HG03439 (cell line): ENCODE results near the gene ETNK1.

ENCODE experiments used
- ATAC-seq: cut with Tn5 transposase; IDR thresholded peaks from one replicate; pipeline ENCODE4 v1.9.1; 2021; ENCODE audit warnings: mild to moderate bottlenecking, moderate library complexity; ENCODE audit not compliant: unreplicated experiment

Gene ETNK1

DNA sequence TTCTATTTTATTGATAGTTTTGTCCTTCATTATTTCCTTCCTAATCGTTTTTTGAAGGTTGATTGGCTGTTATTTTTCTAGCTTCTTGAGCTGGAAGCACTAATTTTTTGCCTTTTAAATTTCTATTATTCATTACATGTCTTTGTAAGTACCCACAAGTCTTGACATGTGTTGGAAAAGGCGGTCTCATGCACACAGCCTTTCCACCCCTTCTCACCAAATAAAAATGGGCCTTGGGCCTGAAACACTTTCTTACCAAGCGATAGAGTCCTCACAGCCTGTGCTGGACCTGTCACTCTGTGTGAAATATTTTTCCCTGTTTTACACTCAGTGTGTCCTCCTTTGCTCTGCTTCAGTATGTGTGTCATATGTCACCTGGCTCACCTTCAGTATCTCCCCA is 9.9 kb downstream of the ETNK1 start:
- ATAC-seq, result no peak

DNA sequence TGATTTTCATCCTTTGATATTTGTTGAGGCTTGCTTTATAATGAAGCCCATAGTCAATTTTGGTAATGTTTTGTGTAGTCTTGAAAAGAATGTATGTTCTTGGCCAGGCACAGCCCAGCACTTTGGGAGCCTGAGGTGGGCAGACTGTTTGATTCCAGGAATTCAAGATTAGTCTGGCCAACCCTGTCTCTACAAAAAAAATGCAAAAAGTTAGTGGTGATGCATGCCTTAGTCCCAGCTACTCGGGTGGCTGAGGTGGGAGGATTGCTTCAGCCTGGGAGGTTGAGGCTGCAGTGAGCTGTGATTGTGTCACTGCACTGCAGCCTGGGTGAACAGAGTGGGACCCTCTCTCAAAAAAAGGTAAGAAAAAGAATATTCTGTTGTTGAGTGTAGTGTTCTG is 10.8 kb downstream of the ETNK1 start:
- no peak for ATAC-seq

DNA sequence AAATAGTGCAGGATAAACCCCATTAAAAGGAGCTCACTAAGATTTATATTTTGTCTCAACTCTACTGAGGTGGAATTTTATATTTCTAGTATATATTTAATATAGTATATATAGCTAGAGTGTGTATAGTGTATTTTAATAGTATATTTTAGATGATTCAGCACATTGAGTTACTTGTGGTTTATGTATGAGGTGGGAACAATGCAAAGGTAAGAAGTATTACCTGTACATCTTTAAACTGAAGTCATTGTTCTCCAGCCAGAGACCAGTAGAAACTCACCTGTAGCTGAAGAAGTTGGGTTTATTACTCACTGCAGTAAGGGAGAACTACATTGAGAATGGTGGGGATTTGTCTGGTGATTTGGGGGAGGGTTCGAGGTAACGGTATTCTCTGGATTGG is 15.9 kb downstream of the ETNK1 start:
- no peak for ATAC-seq

DNA sequence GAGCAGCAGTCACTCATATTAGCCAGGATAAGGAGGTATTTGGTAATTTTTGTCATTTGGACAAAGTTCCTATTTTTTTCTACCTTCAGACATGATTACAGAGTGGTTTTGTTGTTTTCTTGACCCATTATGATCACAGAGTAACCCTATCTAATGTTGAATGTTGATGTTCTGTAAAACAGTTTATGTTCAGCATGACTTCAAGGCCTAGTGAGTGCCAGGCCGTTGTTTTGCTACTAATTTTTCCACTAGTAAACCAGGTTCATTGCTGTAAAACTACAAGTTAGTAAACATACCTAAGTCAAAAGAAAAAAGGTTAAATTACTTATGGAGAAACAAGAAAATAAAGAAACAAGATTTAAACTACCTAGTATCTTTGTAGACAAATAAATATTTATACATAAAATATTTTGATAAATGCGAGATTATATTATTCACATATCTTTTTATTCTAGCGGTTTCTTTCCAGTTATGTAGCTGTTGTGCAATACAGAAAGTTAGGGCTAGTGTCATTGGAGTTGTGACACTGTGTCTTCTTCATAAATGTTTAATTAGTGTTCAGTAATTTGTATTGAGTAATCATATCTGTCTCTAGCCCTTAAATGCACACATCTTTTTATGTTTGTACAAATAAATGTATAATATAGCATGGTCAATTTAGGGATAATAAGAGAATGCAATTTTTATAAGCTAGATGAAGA is 16.5 kb downstream of the ETNK1 start:
- no peak for ATAC-seq

DNA sequence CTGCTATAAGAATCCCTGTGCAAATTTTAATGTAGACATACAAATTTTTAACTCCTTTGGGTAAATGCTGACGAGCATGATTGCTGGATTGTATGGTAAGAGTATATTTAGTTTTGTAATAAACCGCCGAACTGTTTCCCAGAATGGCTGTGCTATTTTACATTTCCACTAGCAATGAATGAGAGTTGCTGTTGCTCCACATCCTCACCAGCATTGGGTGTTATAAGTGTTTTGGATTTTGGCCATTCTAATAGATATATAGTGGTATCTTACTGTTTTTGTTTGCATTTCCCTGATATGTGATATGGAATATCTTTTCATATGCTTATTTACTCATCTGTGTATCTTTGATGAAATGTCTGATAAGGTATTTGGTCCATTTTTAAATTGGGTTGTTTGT is 23.7 kb downstream of the ETNK1 start:
- ATAC-seq, result no peak

DNA sequence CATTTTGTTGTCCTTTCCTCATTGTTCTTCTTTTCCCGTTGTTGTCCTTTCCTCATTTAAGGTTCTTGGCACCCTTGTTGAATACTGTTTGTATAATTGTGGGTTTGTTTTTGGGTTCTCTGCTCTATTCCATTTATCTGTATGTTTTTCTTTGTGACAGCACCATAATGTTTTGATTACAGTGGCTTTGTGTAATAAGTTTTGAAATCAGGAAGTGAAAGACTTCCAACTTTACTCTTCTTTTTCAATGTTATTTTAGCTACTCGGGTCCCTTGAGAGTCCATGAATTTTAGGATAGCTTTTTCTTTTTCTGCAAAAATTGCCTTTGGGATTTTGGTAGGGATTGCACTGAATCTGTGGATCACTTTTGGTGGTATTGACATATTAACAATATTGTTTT is 28.1 kb downstream of the ETNK1 start:
- ATAC-seq, result no peak

DNA sequence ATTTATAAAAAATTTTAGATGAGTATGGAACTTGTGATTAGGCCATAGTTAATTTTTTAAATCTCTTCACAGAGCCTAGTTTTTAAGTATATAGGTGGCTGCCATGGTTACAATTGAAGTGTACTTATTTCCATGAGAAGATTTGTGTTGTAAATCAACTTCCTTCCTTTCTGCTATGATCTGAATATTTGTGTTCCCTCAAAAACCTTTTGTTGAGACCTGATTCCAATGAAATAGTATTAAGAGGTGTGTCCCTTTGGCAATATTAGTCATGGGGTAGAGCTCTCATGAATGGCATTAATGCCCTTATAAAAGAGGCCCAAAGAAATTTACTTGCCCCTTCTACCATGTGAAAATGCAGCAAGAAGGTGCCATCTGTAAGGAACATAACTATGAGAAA is 28.8 kb downstream of the ETNK1 start:
- ATAC-seq, result no peak

DNA sequence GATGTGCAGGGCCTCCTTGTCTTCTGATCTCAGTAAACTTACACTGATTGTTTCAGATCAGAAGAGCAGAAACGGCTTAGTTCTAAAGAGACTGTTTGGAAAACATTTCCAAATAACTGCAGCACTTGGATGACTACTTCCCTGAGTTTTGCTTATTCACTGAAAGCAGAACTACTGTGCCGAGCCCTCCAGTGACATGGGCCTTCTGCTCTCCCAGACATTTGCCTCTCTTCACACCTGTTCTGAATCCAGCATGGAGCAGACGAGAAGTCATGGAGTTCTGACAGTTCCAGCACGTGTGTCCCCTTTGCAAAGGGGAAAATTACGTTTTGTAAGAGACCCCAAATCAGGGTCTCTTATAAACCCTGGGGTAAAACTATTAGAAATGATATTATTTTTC is 31.4 kb downstream of the ETNK1 start:
- ATAC-seq, result no peak

DNA sequence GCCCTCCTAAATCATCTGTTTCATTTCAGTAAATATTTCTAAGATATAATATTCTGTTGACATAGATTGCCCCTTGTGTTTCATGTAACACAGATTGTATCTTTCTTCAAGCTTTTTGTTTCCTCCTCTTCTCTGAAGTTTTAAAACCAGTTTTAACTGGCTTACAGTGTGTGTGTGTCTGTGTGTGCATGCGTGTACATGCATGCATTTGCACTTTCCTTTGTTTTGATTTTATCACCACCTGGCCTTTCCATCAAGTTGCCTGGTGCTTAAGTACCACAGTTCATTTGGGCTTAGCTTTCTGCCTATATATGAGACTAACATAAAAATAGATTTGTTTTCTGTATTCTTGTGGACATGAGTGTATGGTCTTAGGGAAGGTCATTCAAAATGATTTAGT is 31.9 kb downstream of the ETNK1 start:
- no peak for ATAC-seq

DNA sequence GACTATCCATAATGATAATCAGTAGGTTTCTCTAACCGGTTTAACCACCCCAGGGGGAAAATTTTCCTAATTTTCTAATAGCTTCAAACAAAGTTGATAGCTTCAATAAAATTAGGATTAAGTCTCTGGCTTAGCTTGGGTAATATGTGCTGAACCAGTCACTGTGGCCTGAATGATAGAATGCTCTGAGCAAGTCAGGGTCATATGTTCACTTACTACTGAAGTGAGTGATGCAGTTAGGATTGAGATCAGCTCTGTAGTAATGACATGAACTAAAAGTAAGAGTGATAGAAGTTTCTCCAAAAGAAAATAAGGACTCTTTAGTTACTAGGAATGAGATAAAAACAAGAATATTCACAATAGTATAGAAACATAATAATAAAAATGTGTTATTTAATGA is 32.6 kb downstream of the ETNK1 start:
- no peak for ATAC-seq

DNA sequence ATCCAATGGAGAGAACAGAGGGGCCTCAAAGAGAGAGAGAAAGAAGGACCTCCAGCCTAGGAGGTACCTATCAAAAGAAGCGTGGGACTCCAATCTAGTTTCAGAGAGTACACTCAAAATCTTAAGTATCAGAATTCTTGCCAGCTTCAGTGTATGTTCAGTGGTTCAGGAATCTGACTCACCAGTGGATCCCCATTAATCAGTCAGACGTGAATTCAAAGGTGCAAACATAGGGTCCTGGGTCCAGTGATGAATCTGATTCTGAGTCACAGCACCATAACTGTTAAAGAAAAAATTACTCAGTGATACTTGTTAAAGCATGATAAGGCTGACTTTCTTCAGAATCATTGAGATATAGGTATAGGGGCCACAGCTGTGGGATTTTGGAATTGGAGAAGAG is 33.2 kb downstream of the ETNK1 start:
- peak; percentile 52 for ATAC-seq

DNA sequence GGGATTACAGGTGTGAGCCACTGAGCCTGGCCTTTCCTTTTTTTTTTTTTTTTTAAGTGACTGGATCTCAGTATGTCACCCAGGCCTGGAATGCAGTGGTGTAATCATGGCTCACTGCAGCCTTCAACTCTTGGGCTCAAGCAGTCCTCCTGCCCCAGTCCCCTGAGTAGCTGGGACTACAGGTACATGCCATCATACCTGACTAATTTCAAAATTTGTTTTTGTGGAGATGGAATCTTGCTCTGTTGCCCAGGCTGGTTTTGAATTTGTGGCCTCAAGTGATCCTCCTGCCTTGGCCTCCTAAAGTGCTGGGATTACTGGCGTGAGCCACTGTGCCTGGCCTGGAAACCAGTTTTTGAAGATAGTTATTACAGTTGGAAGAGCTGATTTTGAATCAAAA is 37.4 kb downstream of the ETNK1 start:
- ATAC-seq, result no peak

DNA sequence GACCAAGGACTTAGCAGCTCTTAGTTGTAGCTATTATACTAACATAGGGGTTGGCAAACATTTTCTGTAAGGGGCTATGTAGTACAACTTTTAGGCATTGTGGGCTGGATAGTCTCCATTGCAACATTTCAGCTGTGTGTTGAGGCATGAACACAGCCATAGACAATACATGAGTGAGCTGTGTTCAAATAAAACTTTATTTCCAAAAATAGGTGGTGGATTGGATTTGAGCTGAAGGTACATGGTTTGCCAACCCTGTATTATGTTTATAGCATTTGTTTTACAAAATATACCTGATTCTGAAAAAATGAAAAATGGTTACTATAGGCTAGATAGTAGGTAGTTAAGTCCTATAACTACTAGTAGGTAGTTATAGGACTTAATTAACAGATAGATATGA is 40.5 kb downstream of the ETNK1 start:
- no peak for ATAC-seq

DNA sequence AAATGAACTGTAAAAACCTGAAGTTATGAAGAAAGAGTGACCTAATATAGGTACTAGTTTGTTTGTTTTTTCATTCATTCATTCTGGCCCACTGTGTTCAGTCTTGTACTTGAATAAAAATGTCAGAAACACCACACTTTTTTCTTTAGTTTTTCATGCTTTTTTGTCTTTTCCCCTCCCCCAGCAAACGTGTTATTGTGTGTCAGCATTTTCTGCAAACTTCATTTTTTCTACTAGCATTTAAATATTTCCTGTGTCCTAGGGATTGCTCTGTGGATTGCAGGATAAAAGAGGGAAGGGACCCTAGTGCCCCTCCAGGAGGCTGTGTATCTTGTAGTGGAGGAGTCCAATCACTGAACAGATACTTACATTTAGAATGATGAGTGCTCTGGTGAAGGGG is 42.2 kb downstream of the ETNK1 start:
- ATAC-seq, result no peak

DNA sequence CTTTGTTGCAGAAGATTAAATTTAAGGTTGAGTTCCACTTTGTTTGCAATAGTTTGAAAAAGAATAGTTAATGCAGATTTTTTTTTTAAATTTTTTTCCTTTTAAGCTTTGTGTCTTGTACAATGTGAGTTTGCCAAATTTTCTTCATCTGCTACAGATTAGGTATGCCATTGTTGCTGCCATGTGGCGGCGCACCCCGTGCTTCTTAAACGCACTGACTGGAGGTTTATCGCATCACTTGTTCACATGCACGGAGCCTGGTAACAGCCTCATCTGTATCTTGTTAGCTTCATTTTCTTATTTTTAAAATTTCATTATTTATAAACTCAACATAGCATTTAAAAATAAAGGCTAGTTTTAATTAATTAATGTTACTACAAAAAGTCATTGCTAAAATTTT is 43.5 kb downstream of the ETNK1 start:
- no peak for ATAC-seq

DNA sequence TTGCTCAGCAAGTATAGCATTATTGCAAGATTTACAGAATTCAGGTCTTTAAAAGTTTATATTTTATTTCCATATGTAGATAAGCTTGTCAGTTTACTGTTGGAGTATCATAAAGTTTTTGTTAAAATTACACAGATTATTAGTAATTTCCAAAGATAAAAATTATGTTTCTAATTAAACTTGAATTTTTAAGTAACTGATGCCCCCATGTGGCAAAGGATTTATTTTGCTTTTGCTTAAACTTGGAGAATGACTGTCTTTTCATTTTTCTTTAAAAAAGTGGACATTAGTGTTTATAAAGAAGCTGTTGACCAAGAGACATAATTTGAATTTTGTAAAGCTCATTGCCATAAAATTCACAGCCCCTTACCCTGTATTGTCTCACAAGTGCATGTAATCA is 45.8 kb downstream of the ETNK1 start:
- ATAC-seq, result no peak

DNA sequence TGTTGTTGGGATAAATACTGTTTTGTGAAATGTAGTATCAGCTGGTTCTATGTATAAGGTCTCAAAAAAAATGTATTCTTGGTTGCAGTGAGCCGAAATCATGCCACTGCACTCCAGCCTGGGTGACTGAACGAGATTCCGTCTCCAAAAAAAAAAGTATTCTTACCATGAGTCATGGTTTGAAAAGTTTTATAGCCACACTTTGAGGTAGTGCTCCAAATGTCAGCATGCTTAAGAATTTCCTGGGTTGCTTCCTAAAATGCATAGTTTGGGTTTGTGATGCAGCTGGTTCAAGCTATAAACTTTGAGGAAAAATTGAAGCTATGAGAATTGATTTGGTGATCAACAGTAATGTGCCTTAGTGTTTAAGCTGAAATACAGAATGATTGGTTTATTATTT is 48.0 kb downstream of the ETNK1 start:
- no peak for ATAC-seq

DNA sequence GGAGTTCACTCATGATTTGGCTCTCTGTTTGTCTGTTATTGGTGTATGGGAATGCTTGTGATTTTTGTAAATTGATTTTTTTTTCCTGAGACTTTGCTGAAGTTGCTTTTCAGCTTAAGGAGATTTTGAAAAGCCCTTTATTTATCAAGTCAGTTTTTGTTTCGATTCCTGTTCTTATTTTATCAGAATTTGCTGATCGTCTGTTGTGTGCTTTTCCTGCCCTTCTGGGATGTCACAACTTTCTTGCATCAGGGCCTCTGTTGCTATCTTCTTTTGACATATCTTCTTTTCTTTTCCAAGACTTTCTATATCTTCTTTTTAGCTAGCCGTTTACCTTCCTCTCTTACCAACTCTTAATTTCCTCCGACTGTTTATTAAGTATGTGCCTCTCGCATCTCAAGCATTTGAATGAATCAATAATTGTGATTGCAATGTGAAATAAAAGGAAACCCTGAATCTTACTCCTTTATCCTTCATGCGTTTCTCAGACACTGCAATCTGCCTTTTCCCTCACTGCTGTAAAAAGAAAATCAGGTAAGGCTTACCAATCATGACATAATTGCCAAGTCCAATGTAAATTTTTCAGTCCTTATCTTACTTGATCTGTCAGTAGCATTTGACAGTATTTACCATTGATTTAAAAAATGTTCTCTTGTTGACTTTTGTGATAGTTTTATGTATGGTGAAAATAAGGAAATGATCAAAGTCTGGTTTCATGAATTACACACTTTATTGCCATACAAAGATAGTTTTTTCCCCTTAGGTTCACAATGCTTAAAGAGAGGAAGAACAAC is 53.0 kb downstream of the ETNK1 start:
- no peak for ATAC-seq

DNA sequence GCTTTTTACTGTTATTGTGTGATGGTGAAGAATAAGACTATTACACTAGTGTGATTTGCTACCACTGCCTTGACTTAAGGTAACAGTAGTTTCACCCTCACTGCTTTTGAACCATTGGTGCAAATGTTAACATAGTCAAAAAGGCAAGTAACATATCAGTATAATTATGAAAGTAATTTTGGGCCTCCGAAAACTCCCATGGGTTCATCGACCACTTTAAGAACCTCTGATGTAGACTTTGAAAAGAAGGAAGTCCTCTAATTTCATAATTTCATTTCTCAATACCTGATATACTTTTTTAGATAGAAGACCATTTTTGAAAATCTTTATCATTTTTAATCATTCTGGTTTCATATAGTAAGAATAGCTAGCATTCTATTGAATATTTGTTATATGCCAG is 57.7 kb downstream of the ETNK1 start:
- no peak for ATAC-seq

DNA sequence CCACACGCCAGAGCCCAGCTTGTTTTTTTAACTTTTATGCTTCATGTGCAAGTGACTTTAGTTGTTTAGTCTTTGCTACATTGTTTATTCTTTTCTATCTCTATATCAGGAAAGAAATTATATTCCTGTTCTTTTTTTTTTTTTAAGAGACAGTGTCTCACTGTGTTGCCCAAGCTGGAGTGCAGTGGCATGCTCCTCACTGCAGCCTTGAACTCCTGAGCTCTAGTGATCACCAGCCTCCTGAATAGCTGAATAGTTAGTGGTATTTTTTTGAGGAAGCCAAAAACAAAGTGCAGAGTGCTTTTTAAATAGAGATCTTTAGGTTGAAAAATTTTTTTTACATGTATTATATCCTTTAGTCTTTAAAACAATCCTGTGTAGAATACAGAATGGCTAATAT is 58.2 kb downstream of the ETNK1 start:
- ATAC-seq, result no peak

DNA sequence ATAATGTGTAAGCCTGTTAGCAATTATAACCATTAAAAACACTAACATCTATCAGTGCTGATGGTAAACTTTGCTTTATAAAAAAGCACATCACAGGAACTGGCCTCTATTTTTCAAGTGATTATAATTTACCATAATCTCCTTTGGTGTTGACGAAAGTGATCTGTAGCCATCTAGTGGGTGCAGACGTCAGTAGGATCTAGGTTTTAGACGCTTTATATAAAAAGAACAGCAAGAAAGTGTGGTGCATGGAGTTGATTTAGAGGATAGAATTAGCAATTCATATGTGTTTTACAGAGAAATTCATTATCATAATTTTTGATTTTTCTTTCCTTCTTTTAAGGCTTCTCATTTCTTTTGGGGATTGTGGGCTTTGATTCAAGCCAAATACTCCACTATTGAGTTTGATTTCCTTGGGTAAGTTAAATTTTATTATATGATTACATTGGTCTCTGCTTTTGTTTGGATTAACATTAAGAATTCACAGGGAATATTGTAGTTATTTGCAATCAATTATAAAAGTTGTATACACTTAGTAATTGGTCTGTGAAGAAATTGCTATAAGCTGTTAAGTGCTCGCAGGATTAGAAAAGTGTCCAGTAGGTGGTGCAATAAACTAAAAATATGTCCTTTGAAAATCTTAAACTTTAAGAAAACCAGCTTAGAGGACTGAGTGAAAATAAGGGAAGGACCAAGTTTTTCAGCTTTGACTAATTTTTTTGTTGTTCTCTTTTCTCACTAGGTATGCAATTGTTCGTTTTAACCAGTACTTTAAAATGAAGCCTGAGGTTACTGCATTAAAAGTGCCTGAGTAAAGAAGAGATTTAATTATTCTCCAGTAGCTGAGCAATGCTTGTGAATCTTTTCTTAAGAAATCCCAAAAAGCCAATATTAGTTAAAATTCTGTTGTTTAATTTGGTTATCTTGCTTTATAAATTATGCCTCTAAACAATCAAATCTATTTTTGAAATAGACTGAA is 59.5 kb downstream of the ETNK1 start:
- no peak for ATAC-seq

DNA sequence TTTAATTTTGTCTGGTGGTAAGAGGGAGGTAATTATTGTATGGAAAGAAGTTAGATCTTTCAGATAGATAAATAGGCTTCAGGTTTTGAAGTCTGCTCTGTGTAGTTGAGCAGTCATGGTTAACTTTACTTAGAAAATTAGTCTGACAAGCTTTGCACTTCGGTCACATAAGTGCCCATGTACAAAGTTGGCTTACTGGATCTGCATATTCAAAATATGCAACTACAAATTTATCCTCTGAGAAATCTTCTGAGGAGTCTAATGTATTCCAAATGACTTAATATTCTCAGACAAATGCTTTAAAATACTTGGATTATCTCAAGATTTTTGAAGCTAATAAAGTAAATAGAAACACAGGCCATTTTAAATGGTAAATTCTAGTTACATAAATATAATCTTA is 61.2 kb downstream of the ETNK1 start:
- ATAC-seq, result no peak
